SJSA1 (cell line): ENCODE data around the gene BORCS8. TPM values are rescaled to one million over a fixed set of nuclear protein-coding genes. Genes with fewer than 3 reads are reported as not detected.

Experiments
- total RNA-seq: library from RNA; depleted of rRNA; stranded (reverse); fragments of >200 nt; shearing (Covaris generic); gene quantifications from 2 replicates; pipeline ENCODE4 v1.2.3, GENCODE V29; 2014; rRNA removed

Gene BORCS8
- total RNA-seq, 1 experiment from 2014 or later: 22.7 TPM

Other genes starting within 250 kb of the BORCS8 start
- 31.8 and 46.4 TPM in 2 replicates for gene SUGP2, start 158.6 kb downstream of the BORCS8 start, total RNA-seq
- gene ARMC6, start 158.5 kb downstream of the BORCS8 start, total RNA-seq: 54.9 and 59.9 TPM in 2 replicates
- gene SLC25A42, start 128.2 kb downstream of the BORCS8 start, total RNA-seq: 3.4 and 6.7 TPM in 2 replicates
- gene TMEM161A, start 53.7 kb downstream of the BORCS8 start, total RNA-seq: 18.3 and 23.5 TPM in 2 replicates
- 0.11 TPM in 1 of 2 replicates, not detected in the other for gene MEF2B, start 21.9 kb downstream of the BORCS8 start, total RNA-seq
- gene RFXANK, start 106 bp upstream of the BORCS8 start, total RNA-seq: 47.7 and 171 TPM in 2 replicates
- 29.2 and 29.5 TPM in 2 replicates for gene NR2C2AP, start 11.3 kb upstream of the BORCS8 start, total RNA-seq
- gene NCAN, start 19.8 kb upstream of the BORCS8 start, total RNA-seq: not detected in 2 replicates
- gene TM6SF2, start 81.1 kb upstream of the BORCS8 start, total RNA-seq: 0.31 and 1.1 TPM in 2 replicates
- gene SUGP1, start 128.4 kb upstream of the BORCS8 start, total RNA-seq: 22.2 and 27.1 TPM in 2 replicates
- gene MAU2, start 128.7 kb upstream of the BORCS8 start, total RNA-seq: 19.7 and 30.1 TPM in 2 replicates
- 41.5 and 45.9 TPM in 2 replicates for gene GATAD2A, start 213.5 kb upstream of the BORCS8 start, total RNA-seq